Mesodermal cell (in vitro differentiated cells): ENCODE data around the gene NFIC.

Experiments
- H3K27ac ChIP-seq: 2 replicates; pipeline ENCODE4 v1.7.0; 2013; ENCODE audit warnings: mild to moderate bottlenecking, low read depth, low read length, moderate library complexity; ENCODE audit not compliant: severe bottlenecking
- H3K36me3 ChIP-seq: 2 replicates; pipeline ENCODE4 v1.7.1; 2013; ENCODE audit warnings: mild to moderate bottlenecking, low read length, moderate library complexity; ENCODE audit not compliant: control insufficient read depth, insufficient read depth
- H3K4me1 ChIP-seq: one replicate; pipeline ENCODE4 v1.7.1; 2013; ENCODE audit warnings: mild to moderate bottlenecking, low read length; ENCODE audit not compliant: insufficient read depth, control insufficient read depth, poor library complexity, severe bottlenecking
- H3K4me3 ChIP-seq: 2 replicates; pipeline ENCODE4 v1.7.0; 2013; ENCODE audit warnings: low read length, control low read depth, mild to moderate bottlenecking; ENCODE audit not compliant: insufficient read depth, poor library complexity, severe bottlenecking; ENCODE audit errors: extremely low read depth
- H3K9me3 ChIP-seq: 2 replicates; pipeline ENCODE4 v1.7.1; 2013; ENCODE audit warnings: mild to moderate bottlenecking, low read length, moderate library complexity; ENCODE audit not compliant: control insufficient read depth
- WGBS, 2 experiments: methylation state at CpG; one replicate each; pipeline ENCODE4 v1.1.5; 2013; ENCODE audit warnings: missing lambda C conversion rate in 2 of 2; ENCODE audit not compliant: insufficient coverage in 2 of 2; 5-methylcytosine and 5-hydroxymethylcytosine counted together

Gene NFIC

GRCh38 chr19:3360421-3361383 lies 5.7 kb upstream of the NFIC start:
- Histone ChIP-seq H3K27ac (no peak overlapping the region), H3K4me3 (peak overlapping the region; percentile 11), H3K36me3 (no peaks in the 10 kb centered on the region), H3K4me1 (peaks cover 4% of the 10 kb centered on the region), H3K9me3 (no peaks in the 10 kb centered on the region)
- WGBS, 2 experiments: 1 to 3% methylated on average over 53 to 62 of the region's 90 CpGs

- no peaks in the 10 kb centered on the region for H3K9me3 ChIP-seq
- no peak overlapping the region for H3K27ac ChIP-seq
- no peak overlapping the region for H3K4me3 ChIP-seq
- 14 to 15% methylated on average over 14 to 15 of the region's 27 CpGs for WGBS, 2 experiments
- H3K36me3 ChIP-seq: no peaks in the 10 kb centered on the region
- peaks cover 4% of the 10 kb centered on the region for H3K4me1 ChIP-seq
Measured at GRCh38 chr19:3361384-3362216, 4.8 kb upstream of the NFIC start.

DNA sequence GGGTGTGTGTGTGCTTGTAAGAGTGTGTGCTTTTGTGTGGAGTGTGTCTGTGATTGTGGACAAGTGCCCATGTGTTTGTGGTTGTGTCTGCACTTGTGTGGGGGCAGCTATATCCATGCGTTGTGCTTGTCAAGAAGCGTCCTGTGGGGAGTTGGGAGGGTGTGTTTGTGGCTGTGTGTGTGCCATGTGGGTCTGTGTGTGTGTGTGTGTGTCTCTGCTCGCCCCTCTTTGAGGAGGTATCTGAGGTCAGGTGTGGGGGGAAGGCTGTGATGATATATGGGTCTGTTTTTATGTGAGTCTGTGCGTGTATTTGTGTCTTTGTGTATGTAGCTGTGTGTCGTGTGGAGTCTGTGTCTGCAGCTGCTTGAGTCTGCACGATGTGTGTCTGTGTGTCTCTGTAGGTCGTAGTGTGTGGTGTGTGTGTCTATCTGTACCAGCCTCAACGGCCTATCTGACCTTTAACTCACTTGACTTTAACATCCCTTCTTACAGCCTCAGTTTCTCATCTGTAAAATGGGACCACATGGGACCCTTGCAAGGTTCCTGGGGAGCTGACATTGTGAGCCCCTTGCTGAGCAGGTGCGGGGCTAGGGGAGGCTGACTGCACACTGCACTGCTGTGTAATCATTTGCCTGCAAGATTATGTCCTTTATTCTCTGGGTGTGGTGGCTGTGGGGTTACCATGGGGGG lies 4.0 kb upstream of the NFIC start:
- H3K36me3 ChIP-seq: no peaks in the 10 kb centered on the region
- H3K27ac ChIP-seq: no peak overlapping the region
- no peaks in the 10 kb centered on the region for H3K9me3 ChIP-seq
- 15 to 24% methylated on average over 5 of the region's 9 CpGs for WGBS, 2 experiments
- H3K4me1 ChIP-seq: peaks cover 4% of the 10 kb centered on the region
- no peak overlapping the region for H3K4me3 ChIP-seq

- Histone ChIP-seq H3K27ac (no peak overlapping the region), H3K4me1 (no peaks in the 10 kb centered on the region), H3K36me3 (no peaks in the 10 kb centered on the region), H3K9me3 (no peaks in the 10 kb centered on the region), H3K4me3 (no peak overlapping the region)
- 15 to 16% methylated on average over 13 to 14 of the region's 16 CpGs for WGBS, 2 experiments
Measured at GRCh38 chr19:3363841-3364500, 2.4 kb upstream of the NFIC start.

DNA sequence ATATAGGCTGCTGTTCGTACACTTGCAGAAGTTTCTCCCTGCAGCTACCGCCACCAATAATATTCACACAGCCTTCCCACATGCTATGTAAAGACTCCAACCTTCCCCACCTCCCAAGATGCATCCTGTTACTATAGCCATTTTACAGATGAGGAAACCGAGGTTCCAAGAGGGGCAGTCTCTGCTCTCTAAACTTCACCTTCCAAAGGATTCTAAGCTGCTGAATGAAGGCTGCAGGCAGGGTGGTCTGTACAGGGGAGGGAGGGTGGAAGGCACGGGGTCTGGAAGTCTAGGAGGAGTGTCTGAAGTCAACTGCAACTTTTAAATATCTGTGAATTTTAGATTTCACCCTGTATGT lies 1.9 kb upstream of the NFIC start:
- no peaks in the 10 kb centered on the region for H3K36me3 ChIP-seq
- H3K4me1 ChIP-seq: no peaks in the 10 kb centered on the region
- no peak overlapping the region for H3K4me3 ChIP-seq
- 6 to 15% methylated on average over 3 of the region's 4 CpGs for WGBS, 2 experiments
- no peaks in the 10 kb centered on the region for H3K9me3 ChIP-seq
- no peak overlapping the region for H3K27ac ChIP-seq

DNA sequence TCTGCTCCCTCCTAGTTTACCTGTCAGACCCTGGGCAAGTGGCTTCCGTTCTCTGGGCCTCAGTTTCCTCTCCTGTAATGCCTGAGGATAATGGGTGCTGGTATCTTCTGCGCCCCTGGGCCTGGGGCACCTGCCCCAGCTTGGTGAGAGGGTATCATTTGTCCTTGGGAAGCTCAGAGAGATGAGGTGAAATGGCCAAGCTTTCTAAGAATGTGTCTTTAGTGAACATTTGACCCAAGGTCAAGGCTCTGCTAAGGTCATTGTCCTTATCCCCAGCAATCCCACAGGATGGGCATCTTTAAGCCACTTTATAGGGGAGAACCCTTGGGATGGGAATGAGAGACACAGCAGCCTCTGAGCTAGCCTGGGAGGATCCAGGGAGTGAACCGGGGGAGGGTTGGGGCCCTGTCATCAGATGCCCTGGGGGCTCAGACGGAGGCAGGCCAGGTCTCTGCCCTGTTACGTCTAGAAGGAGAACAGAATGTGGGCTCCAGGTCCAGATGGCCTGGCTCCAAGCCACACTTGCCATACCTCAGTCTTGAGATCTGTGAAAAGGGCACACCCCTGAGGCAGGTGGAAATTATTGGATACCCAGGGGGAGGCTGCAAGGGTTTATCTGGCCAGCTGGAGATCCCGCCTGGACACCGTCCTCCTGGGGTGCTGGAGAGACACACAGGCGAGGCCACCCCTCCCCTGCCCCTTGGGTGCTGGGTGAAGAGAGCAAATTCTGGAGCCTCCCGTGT lies 1.1 kb upstream of the NFIC start:
- Histone ChIP-seq H3K27ac (no peak overlapping the region), H3K4me3 (no peak overlapping the region), H3K4me1 (no peaks in the 10 kb centered on the region), H3K36me3 (no peaks in the 10 kb centered on the region), H3K9me3 (no peaks in the 10 kb centered on the region)
- 7 to 17% methylated on average over 4 to 8 of the region's 9 CpGs for WGBS, 2 experiments

DNA sequence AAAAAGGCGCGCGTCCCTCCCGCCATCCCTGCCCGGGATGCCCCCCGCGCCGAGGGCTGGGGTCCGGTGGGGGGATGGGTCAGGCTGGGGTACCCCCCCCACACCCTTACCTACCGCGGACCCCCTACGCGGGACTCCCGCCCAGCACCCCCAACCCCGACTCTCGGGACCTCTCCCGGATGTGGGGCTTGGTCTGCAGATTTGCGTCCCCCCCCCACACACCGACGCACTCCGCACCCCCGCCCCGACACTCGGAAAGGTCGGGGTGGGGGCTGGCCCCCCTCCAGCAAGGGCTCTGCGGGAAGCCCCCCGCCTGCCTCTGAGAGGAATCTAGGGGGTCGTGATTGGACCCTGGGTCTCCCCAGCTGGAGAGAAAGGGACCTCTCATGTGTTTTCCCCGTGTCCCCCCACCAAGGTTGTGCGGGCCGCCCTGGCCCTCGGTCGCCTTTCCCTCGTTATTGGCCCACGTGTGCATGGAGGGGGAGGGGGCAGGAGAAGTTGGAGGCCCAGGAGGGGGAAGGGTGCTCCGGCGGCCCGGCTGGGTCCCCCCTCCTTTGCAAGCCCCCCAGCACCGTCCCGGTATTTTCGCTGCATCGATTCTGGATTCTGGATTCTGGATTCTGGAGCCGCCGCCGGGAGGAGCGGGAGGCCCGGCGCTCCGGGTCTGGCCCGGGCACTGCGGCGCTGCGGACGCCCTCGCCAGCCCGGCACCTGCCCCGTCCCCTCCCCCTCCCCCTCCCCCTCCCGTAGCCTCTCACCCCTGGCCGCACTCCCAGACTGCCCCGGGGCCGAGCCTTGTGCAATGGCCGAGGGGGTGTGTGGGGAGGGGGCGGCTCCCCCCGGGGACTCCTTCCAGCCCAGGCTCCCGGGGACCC lies 607 bp downstream of the NFIC start:
- no peak overlapping the region for H3K27ac ChIP-seq
- H3K36me3 ChIP-seq: no peaks in the 10 kb centered on the region
- H3K4me3 ChIP-seq: peak overlapping the region; percentile 35
- H3K4me1 ChIP-seq: no peaks in the 10 kb centered on the region
- no peaks in the 10 kb centered on the region for H3K9me3 ChIP-seq
- 0 to 3% methylated on average over 1 to 13 of the region's 65 CpGs for WGBS, 2 experiments

GRCh38 chr19:3367628-3368440 lies 1.5 kb downstream of the NFIC start:
- H3K4me1 ChIP-seq: no peaks in the 10 kb centered on the region
- WGBS, 2 experiments: 14 to 18% methylated on average over 14 to 24 of the region's 24 CpGs
- no peak overlapping the region for H3K4me3 ChIP-seq
- H3K27ac ChIP-seq: no peak overlapping the region
- H3K36me3 ChIP-seq: no peaks in the 10 kb centered on the region
- H3K9me3 ChIP-seq: no peaks in the 10 kb centered on the region

DNA sequence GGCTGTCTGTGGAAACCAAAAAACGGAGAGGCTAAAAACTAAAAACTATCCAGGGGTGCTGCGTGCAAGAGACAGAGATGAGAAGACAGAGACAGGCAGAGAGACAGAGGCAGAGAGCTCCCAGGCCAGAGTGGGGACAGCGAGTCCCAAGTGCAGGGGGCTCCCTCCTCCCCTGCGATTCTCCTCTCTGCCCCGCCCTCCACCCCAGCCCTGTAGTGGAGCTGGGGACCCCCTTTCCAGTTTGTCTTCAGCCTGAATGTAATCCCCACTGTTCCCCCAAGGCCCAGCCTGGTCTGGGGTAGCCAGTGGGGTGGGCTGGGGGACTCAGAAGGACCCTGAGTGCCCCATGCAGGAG lies 2.0 kb downstream of the NFIC start:
- no peaks in the 10 kb centered on the region for H3K9me3 ChIP-seq
- no peaks in the 10 kb centered on the region for H3K4me1 ChIP-seq
- H3K36me3 ChIP-seq: no peaks in the 10 kb centered on the region
- no peak overlapping the region for H3K27ac ChIP-seq
- WGBS, 2 experiments: 21 to 22% methylated on average over 3 to 5 of the region's 5 CpGs
- H3K4me3 ChIP-seq: no peak overlapping the region
